Measurements from ENCODE around the gene SLC4A8. TPM values are rescaled to one million over a fixed set of nuclear protein-coding genes. Genes with fewer than 3 reads are reported as not detected.

Gene SLC4A8
- total RNA-seq, 2 donors from 2014 or later, result 0.28 to 1.1 TPM

- no peak for DNase-seq (ENCODE audit: low spot score)
- Histone ChIP-seq H3K4me1 (peaks cover 0 to 4% of the 10 kb centered on the region in 2 donors), H3K4me3 (no peak overlapping the region), H3K9me3 (no peaks in the 10 kb centered on the region), H3K36me3 (no peaks in the 10 kb centered on the region), H3K27me3 (no peaks in the 10 kb centered on the region), H3K27ac (no peak overlapping the region)
- no peak for TF ChIP-seq CTCF (IDR thresholded peaks at IDR 0.05)
Observed at GRCh38 chr12:51525518-51525917, 100.9 kb downstream of the SLC4A8 start.

DNA sequence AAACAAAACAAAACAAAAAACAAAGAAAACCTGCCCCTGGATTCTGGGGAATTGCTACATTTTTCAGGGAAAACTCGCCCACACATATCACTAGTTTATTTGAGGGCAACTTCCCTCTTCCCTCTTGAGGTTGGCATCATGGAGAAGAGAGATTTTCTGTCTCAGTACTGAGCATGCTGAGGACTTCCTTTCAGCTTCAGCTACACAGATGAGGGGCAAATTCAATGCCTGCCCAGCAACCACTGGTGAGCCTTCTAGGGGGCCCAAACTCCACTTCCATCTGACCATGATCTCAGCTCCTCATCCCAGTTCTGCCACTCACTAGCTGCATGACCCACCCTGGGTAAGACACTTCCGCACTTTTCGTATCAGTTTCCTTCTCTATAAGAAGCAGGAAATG, 103.3 kb downstream of the SLC4A8 start:
- Histone ChIP-seq H3K27me3 (no peaks in the 10 kb centered on the region), H3K4me1 (peaks cover 0 to 4% of the 10 kb centered on the region in 2 donors), H3K27ac (no peak overlapping the region), H3K36me3 (no peaks in the 10 kb centered on the region), H3K4me3 (no peak overlapping the region), H3K9me3 (no peaks in the 10 kb centered on the region)
- no peak for TF ChIP-seq CTCF (IDR thresholded peaks at IDR 0.05)
- no peak for DNase-seq (ENCODE audit: low spot score)

DNA sequence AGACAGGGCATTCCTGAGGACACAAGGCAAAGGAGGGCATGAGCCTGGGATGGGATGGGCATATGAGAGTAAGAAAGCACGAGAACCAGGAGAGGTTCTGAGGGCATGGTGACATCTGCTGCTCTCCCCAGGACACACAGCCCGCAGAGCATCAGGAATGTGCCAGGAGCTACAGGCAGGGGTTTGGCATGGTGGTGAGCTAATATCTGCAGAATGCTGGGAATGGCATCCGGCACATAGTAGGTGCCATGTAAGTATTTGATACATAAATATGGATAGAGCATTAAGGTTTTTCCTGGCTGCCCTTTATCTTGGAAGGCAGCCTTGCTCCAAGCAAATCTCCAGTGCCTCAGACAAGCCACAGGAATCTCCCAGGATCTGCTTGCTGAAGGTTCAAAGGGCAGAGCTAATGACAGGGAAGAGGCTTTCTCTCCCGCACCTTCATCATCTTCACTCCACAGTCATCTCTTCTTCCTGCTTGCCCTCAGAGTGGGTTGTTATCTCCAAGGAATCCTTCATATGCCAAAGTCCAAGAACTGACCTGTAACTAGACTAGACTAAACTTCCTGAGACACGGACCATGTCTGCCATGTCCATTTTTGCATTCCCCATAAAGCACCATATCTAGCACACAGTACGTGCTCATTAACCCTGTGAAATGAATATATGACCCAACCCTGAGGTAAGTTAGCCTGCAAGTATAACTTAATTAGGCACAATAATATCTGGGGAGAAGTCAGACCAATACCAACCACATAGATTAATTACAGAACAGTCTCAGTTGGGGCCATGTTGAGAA, 104.4 kb downstream of the SLC4A8 start:
- Histone ChIP-seq H3K27ac (no peak overlapping the region), H3K4me3 (no peak overlapping the region), H3K27me3 (no peaks in the 10 kb centered on the region), H3K4me1 (peaks cover 0 to 4% of the 10 kb centered on the region in 2 donors), H3K9me3 (no peaks in the 10 kb centered on the region), H3K36me3 (no peaks in the 10 kb centered on the region)
- DNase-seq (ENCODE audit: low spot score), result no peak
- TF ChIP-seq CTCF (IDR thresholded peaks at IDR 0.05), result no peak

- Histone ChIP-seq H3K9me3 (no peaks in the 10 kb centered on the region), H3K36me3 (no peaks in the 10 kb centered on the region), H3K4me3 (no peak overlapping the region), H3K27me3 (no peaks in the 10 kb centered on the region), H3K4me1 (peaks cover 0 to 2% of the 10 kb centered on the region in 2 donors), H3K27ac (no peak overlapping the region)
- DNase-seq (ENCODE audit: low spot score), result no peak
- TF ChIP-seq CTCF (IDR thresholded peaks at IDR 0.05), result no peak
Observed at GRCh38 chr12:51529651-51529970, 105.0 kb downstream of the SLC4A8 start.

DNA sequence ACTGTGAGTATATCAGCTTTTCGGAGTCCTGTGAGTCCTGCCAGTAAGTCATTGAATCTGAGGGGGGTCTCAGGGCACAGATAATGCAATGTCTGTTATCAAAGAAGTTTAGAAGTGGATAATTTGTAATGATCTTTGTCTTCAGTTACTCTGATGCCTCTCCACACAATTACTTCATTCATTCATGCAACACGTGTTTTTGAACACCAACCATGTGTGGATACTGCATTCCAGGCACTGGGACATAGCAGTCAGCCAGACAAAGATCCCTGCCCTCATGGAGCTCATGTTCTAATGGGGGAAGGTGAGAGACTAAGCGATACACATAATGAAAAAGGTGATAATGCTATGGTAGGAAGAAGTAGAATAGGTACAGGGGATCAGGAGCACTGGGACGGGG, 105.6 kb downstream of the SLC4A8 start:
- no peak for TF ChIP-seq CTCF (IDR thresholded peaks at IDR 0.05)
- Histone ChIP-seq H3K9me3 (no peaks in the 10 kb centered on the region), H3K4me1 (no peaks in the 10 kb centered on the region), H3K36me3 (no peaks in the 10 kb centered on the region), H3K4me3 (no peak overlapping the region), H3K27me3 (no peaks in the 10 kb centered on the region), H3K27ac (no peak overlapping the region)
- no peak for DNase-seq (ENCODE audit: low spot score)

Data from right atrium auricular region (tissue), 2 donors.